ENCODE results near the gene EPHA8. TPM values are rescaled to one million over a fixed set of nuclear protein-coding genes. Genes with fewer than 3 reads are reported as not detected.

EPHA8 gene
- total RNA-seq, 1 donor from 2014 or later, result not detected

DNA sequence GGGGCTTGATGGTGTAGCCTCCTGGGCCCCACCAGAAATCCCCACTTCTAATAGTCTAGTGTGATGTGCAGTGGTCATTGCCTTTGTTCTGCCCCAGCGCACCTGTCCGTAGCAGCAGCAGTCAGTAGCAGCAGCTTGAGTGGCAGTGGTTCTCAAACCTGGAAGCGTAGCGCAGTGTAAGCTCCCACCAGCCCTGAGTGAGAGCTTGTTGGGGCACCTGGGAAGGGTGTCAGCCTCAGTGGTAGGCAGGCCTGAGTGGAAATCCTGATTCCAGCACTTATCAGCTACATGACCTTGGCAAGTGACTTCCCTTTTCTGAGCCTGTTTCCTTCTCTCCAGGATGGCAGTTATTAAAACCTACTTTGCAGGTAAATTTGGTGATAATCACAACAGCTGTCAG lies 41.6 kb upstream of the EPHA8 start:
- TF ChIP-seq, protein P1, sequence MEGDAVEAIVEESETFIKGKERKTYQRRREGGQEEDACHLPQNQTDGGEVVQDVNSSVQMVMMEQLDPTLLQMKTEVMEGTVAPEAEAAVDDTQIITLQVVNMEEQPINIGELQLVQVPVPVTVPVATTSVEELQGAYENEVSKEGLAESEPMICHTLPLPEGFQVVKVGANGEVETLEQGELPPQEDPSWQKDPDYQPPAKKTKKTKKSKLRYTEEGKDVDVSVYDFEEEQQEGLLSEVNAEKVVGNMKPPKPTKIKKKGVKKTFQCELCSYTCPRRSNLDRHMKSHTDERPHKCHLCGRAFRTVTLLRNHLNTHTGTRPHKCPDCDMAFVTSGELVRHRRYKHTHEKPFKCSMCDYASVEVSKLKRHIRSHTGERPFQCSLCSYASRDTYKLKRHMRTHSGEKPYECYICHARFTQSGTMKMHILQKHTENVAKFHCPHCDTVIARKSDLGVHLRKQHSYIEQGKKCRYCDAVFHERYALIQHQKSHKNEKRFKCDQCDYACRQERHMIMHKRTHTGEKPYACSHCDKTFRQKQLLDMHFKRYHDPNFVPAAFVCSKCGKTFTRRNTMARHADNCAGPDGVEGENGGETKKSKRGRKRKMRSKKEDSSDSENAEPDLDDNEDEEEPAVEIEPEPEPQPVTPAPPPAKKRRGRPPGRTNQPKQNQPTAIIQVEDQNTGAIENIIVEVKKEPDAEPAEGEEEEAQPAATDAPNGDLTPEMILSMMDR (IDR thresholded peaks at IDR 0.05), result no peak
- Mint-ChIP-seq H3K9me3 (ENCODE audit: low read depth) (no peaks in the 10 kb centered on the region), H3K4me1 (ENCODE audit: low read depth) (peaks cover 4% of the 10 kb centered on the region), H3K27me3 (ENCODE audit: low read depth) (no peaks in the 10 kb centered on the region), H3K27ac (ENCODE audit: unreplicated experiment) (no peak overlapping the region), H3K4me3 (ENCODE audit: unreplicated experiment) (no peak overlapping the region), H3K36me3 (ENCODE audit: low read depth) (peaks cover 55% of the 10 kb centered on the region)
- DNase-seq (ENCODE audit: low spot score), result no peak

GRCh38 chr1:22522221-22522743 lies 41.0 kb upstream of the EPHA8 start:
- Mint-ChIP-seq H3K36me3 (ENCODE audit: low read depth) (peaks cover 57% of the 10 kb centered on the region), H3K4me1 (ENCODE audit: low read depth) (peaks cover 4% of the 10 kb centered on the region), H3K9me3 (ENCODE audit: low read depth) (no peaks in the 10 kb centered on the region), H3K27ac (ENCODE audit: unreplicated experiment) (no peak overlapping the region), H3K27me3 (ENCODE audit: low read depth) (no peaks in the 10 kb centered on the region), H3K4me3 (ENCODE audit: unreplicated experiment) (no peak overlapping the region)
- TF ChIP-seq, protein P1 (IDR thresholded peaks at IDR 0.05), result no peak
- no peak for DNase-seq (ENCODE audit: low spot score)

DNA sequence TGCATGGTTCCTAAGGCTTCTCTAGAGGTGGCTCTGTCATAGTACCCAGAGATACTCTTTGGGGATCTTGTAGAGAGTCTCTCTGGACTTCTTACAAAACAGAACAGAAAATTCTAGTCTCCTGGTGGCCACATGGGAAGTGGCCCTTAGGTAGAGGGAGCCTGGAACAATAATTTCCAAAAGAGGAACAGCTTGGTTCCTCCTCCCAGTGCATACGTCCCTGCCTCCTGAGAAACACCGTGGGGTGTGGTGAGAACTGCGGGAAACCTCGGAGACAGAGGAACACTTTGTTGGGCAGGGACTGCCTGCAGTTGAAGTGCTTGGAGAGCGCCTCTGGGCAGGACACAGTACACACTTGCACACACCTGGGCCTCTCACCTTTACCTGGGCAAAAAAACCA lies 38.8 kb upstream of the EPHA8 start:
- no peak overlapping the region for H3K4me3 Mint-ChIP-seq (ENCODE audit: unreplicated experiment)
- no peak for DNase-seq (ENCODE audit: low spot score)
- H3K27ac Mint-ChIP-seq (ENCODE audit: unreplicated experiment), result no peak overlapping the region
- H3K36me3 Mint-ChIP-seq (ENCODE audit: low read depth), result peaks cover 48% of the 10 kb centered on the region
- H3K9me3 Mint-ChIP-seq (ENCODE audit: low read depth), result no peaks in the 10 kb centered on the region
- H3K27me3 Mint-ChIP-seq (ENCODE audit: low read depth), result no peaks in the 10 kb centered on the region
- no peaks in the 10 kb centered on the region for H3K4me1 Mint-ChIP-seq (ENCODE audit: low read depth)
- TF ChIP-seq, protein P1 (IDR thresholded peaks at IDR 0.05), result no peak

- no peaks in the 10 kb centered on the region for H3K27me3 Mint-ChIP-seq (ENCODE audit: low read depth)
- no peak for DNase-seq (ENCODE audit: low spot score)
- H3K27ac Mint-ChIP-seq (ENCODE audit: unreplicated experiment), result no peak overlapping the region
- no peaks in the 10 kb centered on the region for H3K4me1 Mint-ChIP-seq (ENCODE audit: low read depth)
- peaks cover 42% of the 10 kb centered on the region for H3K36me3 Mint-ChIP-seq (ENCODE audit: low read depth)
- TF ChIP-seq, protein P1 (IDR thresholded peaks at IDR 0.05), result no peak
- no peaks in the 10 kb centered on the region for H3K9me3 Mint-ChIP-seq (ENCODE audit: low read depth)
- H3K4me3 Mint-ChIP-seq (ENCODE audit: unreplicated experiment), result no peak overlapping the region
Measured at GRCh38 chr1:22525211-22525610, 38.1 kb upstream of the EPHA8 start.

DNA sequence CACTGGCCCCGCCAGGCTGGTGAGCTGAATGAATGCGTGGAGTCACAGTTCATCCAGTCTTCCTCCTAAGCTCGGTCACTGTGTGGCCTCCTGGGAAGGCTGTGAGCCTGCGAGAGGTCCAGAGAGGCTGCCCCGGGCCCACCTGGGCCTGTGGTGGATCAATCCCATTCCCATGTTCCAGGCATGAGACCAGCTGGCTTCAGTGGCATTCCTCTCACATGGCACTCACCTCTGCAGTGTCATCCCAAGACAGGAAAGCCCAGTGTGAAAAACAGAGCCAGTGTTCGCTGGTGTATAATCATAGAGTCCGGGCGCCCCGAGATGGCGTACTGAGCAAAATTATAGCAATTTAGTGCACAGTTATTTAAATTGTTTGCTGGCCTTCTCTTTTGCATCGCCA lies 37.6 kb upstream of the EPHA8 start:
- H3K27ac Mint-ChIP-seq (ENCODE audit: unreplicated experiment), result no peak overlapping the region
- no peaks in the 10 kb centered on the region for H3K9me3 Mint-ChIP-seq (ENCODE audit: low read depth)
- DNase-seq (ENCODE audit: low spot score), result no peak
- no peaks in the 10 kb centered on the region for H3K4me1 Mint-ChIP-seq (ENCODE audit: low read depth)
- H3K36me3 Mint-ChIP-seq (ENCODE audit: low read depth), result peaks cover 37% of the 10 kb centered on the region
- no peaks in the 10 kb centered on the region for H3K27me3 Mint-ChIP-seq (ENCODE audit: low read depth)
- no peak overlapping the region for H3K4me3 Mint-ChIP-seq (ENCODE audit: unreplicated experiment)
- TF ChIP-seq, protein P1 (IDR thresholded peaks at IDR 0.05), result no peak

All from chondrocyte (in vitro differentiated cells).